HG03025 (cell line): ENCODE data around the gene DNAJB1.
"Not testable (repeated sequence)": the region's sequence is repeated elsewhere in the genome, so short reads cannot be mapped to it uniquely, and the experiment has no call there.

Experiments
- ATAC-seq: cut with Tn5 transposase; IDR thresholded peaks from one replicate; pipeline ENCODE4 v1.9.1; 2021; ENCODE audit warnings: mild to moderate bottlenecking, moderate library complexity; ENCODE audit not compliant: unreplicated experiment, low FRiP score

The DNAJB1 gene

DNA sequence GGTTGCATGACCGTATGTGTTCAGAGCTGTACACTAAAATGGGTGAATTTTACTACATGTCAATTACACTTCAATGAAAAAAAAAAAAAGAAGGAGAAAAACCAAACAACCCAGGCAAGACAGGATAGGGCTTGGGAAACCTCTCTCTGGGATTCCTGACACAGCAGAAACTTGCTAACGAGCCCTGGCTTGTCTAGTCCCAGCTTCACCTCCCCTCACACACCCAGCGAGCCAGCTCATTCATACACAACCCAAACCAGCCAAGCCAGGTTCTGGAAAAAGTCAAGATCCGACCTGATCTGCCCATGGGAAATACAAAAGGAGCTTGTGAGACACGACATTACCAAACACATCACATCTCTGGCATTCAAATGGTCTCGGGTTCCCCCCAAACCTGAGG lies 7.5 kb upstream of the DNAJB1 start:
- ATAC-seq, result no peak

DNA sequence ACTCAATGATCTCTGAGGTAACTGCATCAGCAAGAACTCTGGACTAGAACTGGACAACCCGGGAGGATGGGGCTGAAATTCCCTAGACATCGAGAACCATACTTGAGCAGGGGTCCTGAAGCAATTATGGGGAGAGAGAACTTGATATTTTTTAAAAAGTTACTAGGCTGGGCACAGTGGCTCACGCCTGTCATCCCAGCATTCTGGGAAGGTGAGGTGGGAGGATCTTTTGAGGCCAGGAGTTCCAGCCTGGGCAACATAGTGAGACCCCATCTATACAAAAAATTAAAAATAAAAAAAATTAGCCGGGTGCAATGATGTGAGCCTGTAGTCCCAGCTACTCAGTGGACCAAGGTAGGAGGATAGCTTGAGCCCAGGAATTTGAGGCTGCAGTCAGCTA lies 2.3 kb upstream of the DNAJB1 start:
- no peak for ATAC-seq

- no peak for ATAC-seq
Observed at GRCh38 chr19:14519860-14520407, 1.7 kb upstream of the DNAJB1 start.

GRCh38 chr19:14519245-14519859 lies 1.2 kb upstream of the DNAJB1 start:
- no peak for ATAC-seq

- no peak for ATAC-seq
Observed at GRCh38 chr19:14517446-14517839, 754 bp downstream of the DNAJB1 start.

GRCh38 chr19:14516746-14517438 lies 1.3 kb downstream of the DNAJB1 start:
- ATAC-seq, result no peak

DNA sequence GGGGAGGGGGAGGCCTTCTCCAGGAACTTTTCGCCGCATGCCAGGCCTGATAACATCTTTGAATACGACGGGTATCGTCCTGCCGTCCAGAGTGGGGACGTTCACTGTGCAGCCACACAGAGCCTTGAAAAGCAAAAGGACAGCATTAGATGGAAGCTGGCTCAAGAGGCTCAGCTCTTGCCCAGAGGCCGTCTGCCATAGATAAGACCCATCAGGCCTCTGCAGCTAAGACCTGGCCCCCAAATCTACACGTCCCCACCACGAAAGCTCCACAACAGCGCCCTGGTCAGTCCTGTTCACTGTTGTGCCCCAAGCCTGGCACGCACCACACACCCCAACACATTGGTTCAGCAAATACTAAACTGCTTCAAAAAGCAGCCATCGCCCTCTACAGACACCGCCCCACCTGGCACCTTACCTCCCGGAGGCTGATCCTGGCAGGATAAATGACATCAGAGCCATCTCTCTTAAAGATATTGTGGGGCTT lies 2.1 kb downstream of the DNAJB1 start:
- ATAC-seq, result no peak

DNA sequence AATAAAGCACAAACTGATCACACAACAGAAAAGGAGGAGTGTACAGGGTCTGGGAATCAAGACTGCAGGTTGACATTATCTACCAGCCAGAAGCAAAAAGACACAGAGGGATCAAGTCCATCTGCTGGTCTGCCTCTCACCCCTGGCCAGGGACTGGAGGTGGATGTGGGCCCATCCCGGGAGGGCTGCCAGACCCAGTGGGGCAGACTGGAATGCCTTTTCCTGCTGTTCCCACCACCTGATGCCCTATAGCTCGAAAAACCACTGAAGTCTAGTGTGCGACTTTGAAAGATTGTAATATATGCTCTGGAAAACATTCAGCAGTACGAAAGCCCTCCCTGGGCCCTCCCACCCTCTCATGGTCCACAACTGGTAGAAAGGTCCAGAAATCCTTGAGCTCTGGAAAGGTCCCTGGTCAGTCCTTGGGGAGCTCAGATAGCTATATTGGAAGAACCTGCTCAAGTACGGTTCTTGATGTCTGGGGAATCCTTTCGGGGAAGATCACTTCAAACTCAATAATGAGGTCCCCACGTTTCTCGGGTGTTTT lies 2.6 kb downstream of the DNAJB1 start:
- no peak for ATAC-seq

DNA sequence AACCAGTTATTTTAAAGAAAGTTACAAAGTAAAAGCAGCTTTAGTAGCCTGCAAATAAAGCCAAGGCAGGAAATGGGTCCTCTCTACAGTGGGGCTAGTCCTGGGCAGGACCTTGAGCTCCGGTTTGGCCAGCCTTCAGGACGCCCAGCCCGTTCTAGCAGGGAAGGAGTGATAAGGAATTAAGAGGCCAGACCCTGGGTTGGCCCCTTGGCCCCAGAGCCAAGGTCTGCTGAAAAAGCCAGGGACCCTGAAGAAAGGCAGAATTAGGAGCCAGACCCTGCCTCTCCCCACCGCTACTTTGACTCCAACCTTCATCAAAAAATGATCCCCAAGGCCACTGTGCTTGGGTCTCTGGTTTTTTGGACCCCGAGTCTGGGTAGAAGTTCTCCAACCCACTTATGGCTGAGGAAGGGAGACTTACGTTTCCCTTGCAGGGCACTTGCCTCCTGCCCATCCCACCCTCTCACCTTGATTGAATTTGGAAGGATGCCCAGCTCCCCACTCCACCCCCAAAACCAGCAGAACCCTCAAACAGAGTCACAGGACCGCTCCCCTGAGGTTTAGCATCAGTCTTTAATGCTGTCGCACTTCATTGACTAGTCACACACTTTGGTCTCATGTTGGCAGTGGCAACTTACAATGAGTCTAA lies 3.9 kb downstream of the DNAJB1 start:
- no peak for ATAC-seq

- no peak for ATAC-seq
Observed at GRCh38 chr19:14512406-14512961, 5.7 kb downstream of the DNAJB1 start.

GRCh38 chr19:14511229-14511593 lies 7.0 kb downstream of the DNAJB1 start:
- ATAC-seq, result no peak

GRCh38 chr19:14510311-14511228 lies 7.6 kb downstream of the DNAJB1 start:
- no peak for ATAC-seq

GRCh38 chr19:14507704-14508542 lies 10.3 kb downstream of the DNAJB1 start:
- no peak for ATAC-seq

- no peak for ATAC-seq
Observed at GRCh38 chr19:14505488-14506239, 12.5 kb downstream of the DNAJB1 start.

GRCh38 chr19:14504575-14504974 lies 13.6 kb downstream of the DNAJB1 start:
- not testable (repeated sequence) for ATAC-seq

GRCh38 chr19:14503285-14503684 lies 14.9 kb downstream of the DNAJB1 start:
- ATAC-seq, result no peak

- ATAC-seq, result no peak
Observed at GRCh38 chr19:14502334-14503092, 15.7 kb downstream of the DNAJB1 start.
